Epidermal melanocyte (primary cell): ENCODE measurements around the gene DSG2.
"Not testable (repeated sequence)": the region's sequence is repeated elsewhere in the genome, so short reads cannot be mapped to it uniquely, and the experiment has no call there.

ENCODE experiments used
- DNase-seq: peaks from one replicate; pipeline ENCODE4 v3.0.0; 2011; ENCODE audit warnings: low spot score; ENCODE audit not compliant: insufficient read length

Gene DSG2

GRCh38 chr18:31497836-31498573 is at the start of gene DSG2:
Gene DSG2 (plus strand): TSS chr18:31498177. CDS start chr18:31498252, 75 bp downstream.
- no peak for DNase-seq

GRCh38 chr18:31450409-31450808 is 47.6 kb upstream of the DSG2 start:
- DNase-seq, result no peak

DNA sequence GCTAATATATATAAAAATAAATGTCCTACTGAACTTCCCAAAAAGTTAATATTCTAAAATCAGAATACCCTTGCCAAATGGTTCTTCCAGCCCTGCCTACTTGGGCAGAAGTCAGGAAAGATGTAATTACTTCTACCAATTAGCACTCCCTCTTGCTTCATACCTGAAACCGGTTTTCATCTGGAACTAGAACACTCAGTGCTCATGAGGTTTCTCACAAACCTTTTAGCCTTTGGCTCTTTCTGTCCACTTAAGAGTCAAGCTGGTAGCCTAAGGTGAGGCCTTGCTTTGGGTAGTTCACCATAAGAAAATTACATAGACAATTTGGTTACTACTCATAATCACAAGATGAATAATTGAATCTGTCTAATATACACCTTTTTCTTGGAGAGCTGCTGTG is 46.4 kb upstream of the DSG2 start:
- DNase-seq, result no peak

DNA sequence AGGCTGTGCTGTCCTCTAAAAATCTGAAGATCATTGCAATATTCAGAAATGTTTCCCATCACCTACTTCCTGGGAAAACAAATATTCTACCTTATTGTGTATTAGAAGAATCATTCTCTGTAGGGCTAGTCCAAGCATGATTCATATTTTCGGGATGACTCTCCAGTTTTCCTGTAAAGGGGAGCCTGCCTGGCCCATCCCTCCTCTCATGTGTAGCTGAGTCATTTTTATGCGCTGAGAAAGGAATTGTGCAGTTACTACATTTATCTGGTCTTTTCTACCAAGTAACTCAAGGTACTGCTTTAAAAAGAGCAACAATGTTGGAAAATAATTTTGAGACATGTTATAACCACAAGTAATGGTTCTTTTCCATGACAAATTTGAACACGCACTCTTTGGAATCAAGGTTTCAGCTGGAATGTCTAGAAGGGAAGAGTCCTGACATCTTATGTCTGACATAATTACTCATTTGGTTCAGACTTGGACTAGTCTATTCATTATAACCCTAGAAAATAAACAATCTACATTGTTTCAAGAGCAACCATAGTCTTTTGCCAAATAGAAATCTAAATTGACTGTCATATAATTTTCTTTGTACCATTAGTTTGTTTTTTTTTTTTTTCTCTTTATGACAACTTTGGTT is 43.8 kb upstream of the DSG2 start:
- DNase-seq, result no peak

DNA sequence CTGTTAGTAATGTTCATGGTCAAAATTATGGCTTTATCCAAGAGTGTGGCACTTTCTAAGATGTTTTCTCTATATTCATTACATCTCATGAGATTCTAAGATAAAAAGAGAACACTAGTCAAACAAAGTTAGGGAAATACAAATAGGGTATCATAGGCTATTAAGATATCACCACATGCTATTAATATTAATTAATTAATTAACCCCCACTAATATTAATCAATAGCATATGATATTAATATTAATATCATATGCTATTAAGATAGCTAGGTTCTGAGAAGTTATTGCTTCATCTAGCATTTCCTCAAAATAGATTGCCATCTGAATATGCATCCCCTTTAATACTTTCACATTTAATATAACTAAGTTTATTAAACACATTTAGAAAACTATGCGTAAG is 28.3 kb upstream of the DSG2 start:
- DNase-seq, result no peak

- no peak for DNase-seq
Observed at GRCh38 chr18:31478688-31479087, 19.3 kb upstream of the DSG2 start.

GRCh38 chr18:31482051-31482450 is 15.9 kb upstream of the DSG2 start:
- no peak for DNase-seq

GRCh38 chr18:31483396-31483795 is 14.6 kb upstream of the DSG2 start:
- no peak for DNase-seq

DNA sequence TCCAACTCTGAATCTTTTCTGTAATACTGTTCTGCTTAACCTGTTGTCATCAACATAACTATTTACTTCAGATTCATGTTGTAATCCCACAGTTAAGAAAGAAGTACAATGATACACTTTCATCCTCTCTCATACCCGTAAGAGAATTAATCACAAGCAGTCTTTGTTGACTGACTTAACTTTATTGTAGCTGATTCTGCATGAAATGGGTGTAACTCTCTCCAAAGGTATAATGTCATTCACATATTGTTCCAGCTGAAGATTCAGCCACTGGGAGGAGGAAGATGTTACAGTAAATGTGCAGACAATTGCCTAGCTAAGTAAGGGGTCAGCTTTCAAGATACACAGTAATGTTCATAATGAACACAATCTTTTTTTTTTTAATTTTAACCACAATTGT is 13.5 kb upstream of the DSG2 start:
- no peak for DNase-seq

GRCh38 chr18:31486165-31486564 is 11.8 kb upstream of the DSG2 start:
- no peak for DNase-seq

DNA sequence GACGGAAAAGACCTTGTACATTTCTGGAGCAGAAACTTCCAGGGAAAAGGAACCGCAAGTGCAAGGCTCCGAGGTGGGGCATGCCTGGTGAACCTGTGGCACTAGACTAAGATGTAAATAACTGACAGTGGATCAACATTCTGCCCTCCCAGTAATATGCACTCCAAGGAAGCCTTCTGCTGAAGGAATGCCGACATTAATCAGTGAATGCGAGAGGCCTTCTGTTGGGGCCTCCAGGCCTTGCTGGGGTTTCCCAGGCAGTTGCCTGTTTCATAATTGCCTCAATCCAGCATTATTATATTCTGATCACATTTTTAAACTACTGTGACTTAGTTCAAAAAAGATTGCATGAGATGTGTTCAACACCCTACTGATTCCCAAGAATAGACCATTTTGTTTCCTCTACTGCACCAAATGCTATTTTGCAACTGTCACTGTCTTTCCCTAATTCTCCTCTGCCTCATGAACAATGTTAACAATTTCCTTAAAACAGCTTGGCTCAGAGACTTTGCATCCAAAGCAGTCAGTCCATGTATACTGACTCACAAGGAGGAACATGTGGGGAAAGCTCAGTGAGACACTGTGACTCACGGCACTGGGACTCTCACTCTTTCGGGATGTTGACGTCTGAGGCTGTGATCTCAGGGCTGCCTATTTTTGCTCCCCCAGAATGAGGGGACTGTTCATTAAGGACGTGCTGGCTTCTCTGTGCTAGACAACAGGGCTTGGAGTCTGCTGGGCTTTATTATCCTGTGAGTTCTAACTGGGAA is 10.5 kb upstream of the DSG2 start:
- no peak for DNase-seq

GRCh38 chr18:31489311-31489710 is 8.7 kb upstream of the DSG2 start:
- no peak for DNase-seq

DNA sequence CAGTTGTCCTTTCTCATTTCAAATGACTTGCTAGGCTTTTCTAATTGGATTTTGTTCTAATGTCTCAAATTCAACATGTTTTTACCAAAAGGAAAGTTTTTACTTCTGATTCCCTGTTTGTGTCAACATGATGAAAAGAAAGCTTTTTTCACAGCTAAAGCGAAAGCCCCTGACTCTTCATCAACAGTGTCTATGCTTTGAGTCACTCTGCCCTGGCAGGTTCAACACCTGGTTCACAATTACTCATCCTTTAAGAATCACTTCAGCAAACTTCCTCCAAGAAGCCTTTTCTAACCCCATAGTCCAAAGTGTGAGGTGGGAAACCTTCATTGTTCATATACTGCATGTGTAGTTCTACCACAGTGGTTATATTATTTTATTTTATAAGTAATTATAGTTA is 7.6 kb upstream of the DSG2 start:
- no peak for DNase-seq

- DNase-seq, result no peak
Observed at GRCh38 chr18:31490833-31491232, 7.1 kb upstream of the DSG2 start.

DNA sequence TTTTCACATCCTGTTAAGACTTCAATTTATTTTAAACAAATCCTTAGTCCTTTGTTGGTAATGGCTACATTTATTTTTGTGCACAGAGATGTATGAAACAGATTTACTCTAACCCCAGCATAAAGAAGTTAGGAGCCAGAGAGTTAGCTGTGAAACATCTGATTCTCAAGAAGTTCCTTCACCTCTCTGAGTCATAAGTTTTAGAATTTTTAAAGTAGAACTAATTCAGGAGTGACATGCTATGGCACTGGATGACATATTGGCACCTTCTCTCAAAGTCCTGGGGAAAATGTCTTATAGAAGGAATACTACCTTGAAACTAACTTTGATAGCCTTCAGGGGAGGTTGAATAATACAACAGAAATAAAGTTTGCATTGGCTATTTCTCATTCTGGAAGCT is 6.4 kb upstream of the DSG2 start:
- no peak for DNase-seq

- no peak for DNase-seq
Observed at GRCh38 chr18:31492671-31493070, 5.3 kb upstream of the DSG2 start.

DNA sequence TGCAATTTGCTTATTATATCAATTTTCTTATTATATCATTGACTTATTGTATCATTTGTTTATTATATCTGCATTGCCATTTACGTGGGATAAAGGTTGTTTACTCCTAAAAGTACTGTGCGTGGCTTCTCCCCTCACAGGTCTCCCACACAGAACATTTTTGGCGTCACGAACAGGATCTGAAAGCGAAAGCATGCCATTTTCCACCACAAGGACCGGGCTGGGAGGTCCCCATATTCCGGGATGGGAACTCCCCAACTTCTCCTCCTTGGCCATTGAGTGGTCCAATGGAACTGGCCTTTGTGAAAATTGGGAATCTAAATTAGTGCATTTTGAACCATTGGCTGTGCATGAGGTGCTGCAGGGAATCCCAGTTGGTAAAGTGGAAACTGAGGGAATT is 4.8 kb upstream of the DSG2 start:
- DNase-seq, result no peak

GRCh38 chr18:31493941-31494340 is 4.0 kb upstream of the DSG2 start:
- DNase-seq, result no peak

- DNase-seq, result not testable (repeated sequence)
Observed at GRCh38 chr18:31494705-31495244, 3.2 kb upstream of the DSG2 start.

DNA sequence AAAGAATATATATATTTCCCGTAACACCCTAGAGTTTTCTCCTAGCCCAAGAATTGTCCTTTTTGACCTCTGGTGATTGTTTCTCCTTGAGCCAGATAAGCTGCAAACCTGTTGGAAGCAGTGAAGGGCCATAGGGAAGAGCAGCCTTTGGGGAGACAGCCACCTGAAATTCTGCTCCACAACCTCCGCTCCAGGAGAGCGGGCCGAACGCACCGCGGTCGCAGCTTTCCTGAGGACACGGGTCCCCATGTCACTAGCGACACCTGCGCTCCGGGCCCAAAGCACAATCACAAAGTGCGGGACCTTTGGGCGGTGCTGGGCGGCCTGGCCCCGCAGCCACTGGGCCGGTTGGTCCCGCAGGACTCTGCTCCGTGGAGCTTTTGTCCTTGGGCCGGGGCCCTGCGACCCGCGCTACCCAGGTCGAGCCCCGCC is 557 bp upstream of the DSG2 start:
- no peak for DNase-seq

DNA sequence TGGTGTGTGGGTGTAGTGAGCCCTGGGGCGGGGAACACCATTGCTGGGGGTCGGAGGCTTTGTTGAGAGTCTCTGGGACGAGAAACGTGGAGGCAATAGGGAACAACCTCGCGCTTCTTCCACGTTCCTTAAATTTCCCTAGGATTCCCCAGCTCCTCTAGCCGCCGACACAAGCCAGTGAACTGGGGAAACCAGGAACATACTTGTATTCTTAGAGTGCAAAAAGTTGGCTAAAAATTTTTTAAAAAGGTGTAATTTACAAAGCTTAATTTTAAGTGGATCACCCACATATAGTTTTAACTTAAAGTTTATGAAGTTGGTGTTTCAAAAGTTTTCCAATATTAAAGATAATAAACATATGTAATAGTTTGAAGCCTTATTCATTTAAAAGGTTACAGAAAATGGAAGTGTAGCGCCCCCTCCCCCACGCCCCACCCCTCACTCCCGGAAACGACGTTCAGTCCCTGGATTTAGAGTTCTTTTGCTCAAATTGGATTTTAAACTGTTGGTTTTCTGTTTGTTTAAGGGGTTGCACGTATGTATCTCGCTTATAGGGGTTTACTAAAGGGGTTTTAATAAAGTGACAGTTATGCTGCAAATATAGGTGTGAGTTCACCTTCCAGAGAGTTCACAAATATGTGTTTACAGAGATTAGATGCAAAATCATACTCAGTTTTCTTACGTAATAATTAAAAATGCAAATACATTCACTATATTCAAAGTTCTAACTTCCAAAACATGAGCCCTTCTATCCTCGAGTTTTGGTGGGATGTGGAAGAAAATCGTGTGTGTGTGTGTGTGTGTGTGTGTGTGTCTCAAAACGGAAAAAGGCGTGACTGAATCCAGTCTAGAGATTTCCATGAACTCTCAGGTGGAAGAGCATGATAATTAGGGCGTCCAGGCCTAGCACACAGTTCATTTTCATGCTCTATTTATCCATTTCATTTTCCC is 872 bp downstream of the DSG2 start:
- no peak for DNase-seq
